Gastroesophageal sphincter (tissue), 4 donors: ENCODE results near the gene CFAP298. TPM values are rescaled to one million over a fixed set of nuclear protein-coding genes. Genes with fewer than 3 reads are reported as not detected.
"Not testable (repeated sequence)": the region's sequence is repeated elsewhere in the genome, so short reads cannot be mapped to it uniquely, and the experiment has no call there.

Experiments used
- ATAC-seq: fragments of 150-250 bp; one replicate; pipeline ENCODE4 v1.9.1; 2016; ENCODE audit warnings: mild to moderate bottlenecking, moderate library complexity
- H3K27ac ChIP-seq, 4 donors: fragments of 200-600 bp; sonication (generic) in 3 of 4; 1 replicate in 3 of 4; 2 replicates in 1 of 4; pipeline ENCODE4 v1.5.1; 2016 to 2019
- H3K27me3 ChIP-seq: fragments of 200-600 bp; sonication (generic); one replicate; pipeline ENCODE4 v1.5.1; 2019
- H3K36me3 ChIP-seq, 2 donors: fragments of 200-600 bp; sonication (generic); one replicate each; pipeline ENCODE4 v1.5.1; 2019; ENCODE audit warnings: control low read depth in 1 of 2
- H3K4me1 ChIP-seq, 3 donors: fragments of 200-600 bp; sonication (generic); 1 replicate in 2 of 3; 2 replicates in 1 of 3; pipeline ENCODE4 v1.5.1; 2016 to 2019; ENCODE audit warnings: control low read depth in 2 of 3
- H3K4me3 ChIP-seq, 2 donors: fragments of 200-600 bp; sonication (generic); one replicate each; pipeline ENCODE4 v1.5.1; 2019; ENCODE audit warnings: mild to moderate bottlenecking in 1 of 2, moderate library complexity in 1 of 2
- H3K9me3 ChIP-seq, 3 donors: fragments of 200-600 bp; sonication (generic); one replicate each; pipeline ENCODE4 v1.5.1; 2017 to 2019; ENCODE audit warnings: control low read depth in 2 of 3
- CTCF ChIP-seq, 4 experiments: fragments of 200-600 bp in 2 of 4; fragments of 450-650 bp in 2 of 4; sonication (generic) in 1 of 4; IDR thresholded peaks; one replicate each; pipeline ENCODE4 v1.5.1; 2017 to 2019; ENCODE audit warnings: antibody characterized with exemption in 4 of 4, mild to moderate bottlenecking in 2 of 4, moderate library complexity in 2 of 4
- EP300 ChIP-seq: sonication (generic); formaldehyde crosslinking; IDR thresholded peaks from one replicate; pipeline ENCODE4 v1.6.1; 2017; ENCODE audit warnings: antibody characterized with exemption, mild to moderate bottlenecking
- POLR2A ChIP-seq, 2 donors: fragments of 450-650 bp; IDR thresholded peaks; one replicate each; pipeline ENCODE4 v1.6.1; 2017; ENCODE audit warnings: antibody characterized with exemption in 2 of 2, mild to moderate bottlenecking in 2 of 2, moderate library complexity in 1 of 2
- POLR2AphosphoS5 ChIP-seq: sonication (generic); formaldehyde crosslinking; IDR thresholded peaks from one replicate; pipeline ENCODE4 v1.6.1; 2017; ENCODE audit warnings: antibody characterized with exemption
- WGBS, 2 donors: methylation state at CpG; one replicate each; pipeline ENCODE4 v1.1.5; 2018; ENCODE audit warnings: low coverage in 1 of 2; 5-methylcytosine and 5-hydroxymethylcytosine counted together
- total RNA-seq, 4 donors: library from RNA; depleted of rRNA; stranded (reverse); fragments of >200 nt; gene quantifications; one replicate each; pipeline ENCODE4 v1.1.0, GENCODE V29; 2016

CFAP298 gene
- total RNA-seq, 4 donors from 2014 or later: 28.2 to 55.7 (median 32.0) TPM

- TF ChIP-seq EP300: no peak
- no peak for TF ChIP-seq POLR2A (IDR thresholded peaks at IDR 0.05)
- TF ChIP-seq CTCF (IDR thresholded peaks at IDR 0.05): no peak
- no peak for TF ChIP-seq POLR2AphosphoS5
- H3K4me1 ChIP-seq: no peaks in the 10 kb centered on the region
- ATAC-seq: no peak
These were observed 36.0 kb upstream of the CFAP298 start for GRCh38 chr21:32648165-32648564.

DNA sequence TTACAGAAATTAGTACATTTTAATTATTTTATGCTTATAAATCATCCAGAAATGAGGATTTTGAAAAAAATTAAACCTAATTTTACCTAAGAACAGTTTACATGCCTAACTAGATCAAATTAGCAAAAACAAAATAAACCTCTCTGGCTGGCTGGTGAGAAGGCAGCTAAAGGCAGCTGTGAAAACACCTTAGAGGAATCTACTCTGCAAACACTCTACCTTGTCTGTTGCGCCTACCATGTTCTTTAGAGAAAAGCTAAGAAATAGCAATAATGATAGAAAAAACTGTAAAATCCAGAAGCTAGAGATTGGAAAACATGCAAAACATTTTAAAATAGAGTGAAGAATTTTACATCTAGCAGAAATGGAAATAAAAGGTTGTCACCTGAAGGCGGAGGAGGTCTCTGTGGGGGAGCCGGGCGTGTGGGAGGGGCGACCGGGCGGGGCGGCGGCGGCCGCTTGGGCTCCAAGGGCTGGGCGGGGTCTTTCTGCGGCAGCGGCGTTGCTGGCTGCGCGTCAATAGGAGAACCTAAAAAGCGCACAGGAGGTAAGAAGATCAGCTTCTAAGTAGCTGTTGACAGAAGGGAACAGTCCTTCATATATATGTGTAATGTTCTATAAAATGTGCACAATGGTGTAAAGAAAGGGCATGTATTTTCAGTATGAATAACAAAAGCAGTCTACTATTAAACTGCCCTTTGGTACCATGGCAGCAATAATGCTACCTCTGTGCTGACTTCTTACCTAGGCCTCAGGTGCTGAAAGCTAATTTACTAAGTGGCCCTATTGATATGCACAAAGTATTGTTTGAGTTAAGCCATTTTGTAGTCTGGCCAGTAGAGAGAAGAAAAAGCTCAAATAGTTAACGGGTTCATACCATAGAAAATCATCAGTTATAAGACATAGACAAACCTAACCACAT lies 33.3 kb upstream of the CFAP298 start:
- Histone ChIP-seq H3K36me3 (peaks cover 0 to 85% of the 10 kb centered on the region in 2 donors), H3K4me1 (no peaks in the 10 kb centered on the region), H3K27ac (no peak overlapping the region), H3K9me3 (no peaks in the 10 kb centered on the region), H3K4me3 (no peak overlapping the region), H3K27me3 (no peaks in the 10 kb centered on the region)
- 59% methylated on average over 7 to 16 of the region's 19 CpGs for WGBS, 2 donors
- no peak for ATAC-seq
- no peak for TF ChIP-seq POLR2AphosphoS5
- no peak for TF ChIP-seq EP300
- TF ChIP-seq CTCF (IDR thresholded peaks at IDR 0.05): no peak
- TF ChIP-seq POLR2A (IDR thresholded peaks at IDR 0.05): no peak

More at GRCh38 chr21:32648165-32648564, 36.0 kb upstream of the CFAP298 start:
- no peaks in the 10 kb centered on the region for H3K27me3 ChIP-seq
- H3K27ac ChIP-seq: no peak overlapping the region
- H3K4me3 ChIP-seq: no peak overlapping the region
- peaks cover 0 to 78% of the 10 kb centered on the region in 2 donors for H3K36me3 ChIP-seq
- H3K9me3 ChIP-seq: no peaks in the 10 kb centered on the region

GRCh38 chr21:32641710-32642698 lies 29.8 kb upstream of the CFAP298 start:
- Histone ChIP-seq H3K9me3 (no peaks in the 10 kb centered on the region), H3K4me1 (no peaks in the 10 kb centered on the region), H3K27me3 (no peaks in the 10 kb centered on the region), H3K27ac (no peak overlapping the region), H3K36me3 (peaks cover 0 to 90% of the 10 kb centered on the region in 2 donors), H3K4me3 (no peak overlapping the region)
- no peak for ATAC-seq
- TF ChIP-seq CTCF (IDR thresholded peaks at IDR 0.05) (no peak), EP300 (no peak), POLR2AphosphoS5 (no peak), POLR2A (IDR thresholded peaks at IDR 0.05) (no peak)
- WGBS, 2 donors: 74 to 83% methylated on average over 8 to 10 of the region's 10 CpGs

GRCh38 chr21:32626621-32627196 lies 14.5 kb upstream of the CFAP298 start:
- H3K4me3 ChIP-seq: no peak overlapping the region
- H3K36me3 ChIP-seq: peaks cover 2 to 24% of the 10 kb centered on the region in 2 donors
- no peaks in the 10 kb centered on the region for H3K4me1 ChIP-seq
- ATAC-seq: no peak
- peaks cover 4% of the 10 kb centered on the region for H3K27me3 ChIP-seq
- 93 to 95% methylated on average over 3 of the region's 3 CpGs for WGBS, 2 donors
- H3K9me3 ChIP-seq: no peaks in the 10 kb centered on the region
- no peak for TF ChIP-seq CTCF (IDR thresholded peaks at IDR 0.05)
- TF ChIP-seq EP300: no peak
- TF ChIP-seq POLR2AphosphoS5: no peak
- TF ChIP-seq POLR2A (IDR thresholded peaks at IDR 0.05): no peak
- H3K27ac ChIP-seq: no peak overlapping the region

DNA sequence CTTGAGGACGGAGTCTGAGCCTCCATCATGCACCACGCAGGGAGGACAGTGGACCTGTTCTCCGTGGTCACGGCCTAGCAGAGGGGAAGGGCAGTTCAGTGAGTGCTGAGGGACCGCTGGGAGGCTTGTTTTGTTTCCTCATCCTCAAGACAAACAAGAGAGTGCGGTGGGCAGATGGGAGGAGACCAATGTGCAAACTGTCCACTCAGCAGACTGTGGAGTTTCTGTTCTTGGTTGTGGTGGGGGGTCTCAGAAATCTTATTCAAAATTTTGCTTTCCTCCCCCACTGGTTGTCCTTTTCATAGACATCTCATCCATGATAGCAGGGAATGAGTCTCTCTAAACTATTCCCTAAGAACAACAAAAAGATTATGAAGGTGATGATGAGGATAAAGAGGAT lies 6.0 kb upstream of the CFAP298 start:
- 57% methylated on average over 3 of the region's 6 CpGs; no CpG with 5 or more reads in 1 of the 2 donors for WGBS, 2 donors
- peaks cover 23% of the 10 kb centered on the region for H3K27me3 ChIP-seq
- not testable (repeated sequence) for H3K9me3 ChIP-seq, H3K36me3 ChIP-seq, H3K4me3 ChIP-seq, H3K4me1 ChIP-seq, ATAC-seq, H3K27ac ChIP-seq
